GM11168 (cell line): Measurements from ENCODE around the gene PJA2.

Experiments
- in situ Hi-C: fragments of 300-500 bp; cut with MboI; formaldehyde crosslinking; loops from one replicate; pipeline ENCODE4 v1.12.0; 2022; ENCODE audit warnings: low sequenced_read_pairs; ENCODE audit not compliant: unreplicated experiment

Gene PJA2

GRCh38 chr5:109410389-109411148, 795 bp upstream of the PJA2 start:
- in situ Hi-C loops = no loop called here

GRCh38 chr5:109408991-109409843, 557 bp downstream of the PJA2 start:
- in situ Hi-C loops = no loop called here

- in situ Hi-C loops = no loop called here
These were observed 1.9 kb downstream of the PJA2 start for GRCh38 chr5:109407913-109408312.

- in situ Hi-C loops = no loop called here
These were observed 3.1 kb downstream of the PJA2 start for GRCh38 chr5:109406719-109407118.

- in situ Hi-C loops = no loop called here
These were observed 5.3 kb downstream of the PJA2 start for GRCh38 chr5:109404428-109404960.

- in situ Hi-C loops = no loop called here
These were observed 6.3 kb downstream of the PJA2 start for GRCh38 chr5:109403469-109403868.

- in situ Hi-C loops = no loop called here
These were observed 10.5 kb downstream of the PJA2 start for GRCh38 chr5:109399092-109399759.

GRCh38 chr5:109396965-109397364, 12.8 kb downstream of the PJA2 start:
- in situ Hi-C loops = no loop called here

GRCh38 chr5:109394806-109395205, 15.0 kb downstream of the PJA2 start:
- in situ Hi-C loops = no loop called here

- in situ Hi-C loops = no loop called here
These were observed 19.6 kb downstream of the PJA2 start for GRCh38 chr5:109390188-109390587.

GRCh38 chr5:109388407-109388806, 21.4 kb downstream of the PJA2 start:
- in situ Hi-C loops = no loop called here

- in situ Hi-C loops = no loop called here
These were observed 22.3 kb downstream of the PJA2 start for GRCh38 chr5:109387408-109387974.

- in situ Hi-C loops = no loop called here
These were observed 31.7 kb downstream of the PJA2 start for GRCh38 chr5:109378095-109378494.

- in situ Hi-C loops = no loop called here
These were observed 35.1 kb downstream of the PJA2 start for GRCh38 chr5:109374625-109375024.

GRCh38 chr5:109373932-109374331, 35.8 kb downstream of the PJA2 start:
- in situ Hi-C loops = no loop called here

GRCh38 chr5:109370343-109370742, 39.4 kb downstream of the PJA2 start:
- in situ Hi-C loops = no loop called here

GRCh38 chr5:109365653-109366052, 44.1 kb downstream of the PJA2 start:
- in situ Hi-C loops = no loop called here

- in situ Hi-C loops = no loop called here
These were observed 44.8 kb downstream of the PJA2 start for GRCh38 chr5:109364977-109365376.

- in situ Hi-C loops = no loop called here
These were observed 50.1 kb downstream of the PJA2 start for GRCh38 chr5:109359642-109360041.

GRCh38 chr5:109357807-109358206, 52.0 kb downstream of the PJA2 start:
- in situ Hi-C loops = no loop called here
